Neural progenitor cell (in vitro differentiated cells): ENCODE results near the gene KLK14. TPM values are rescaled to one million over a fixed set of nuclear protein-coding genes. Genes with fewer than 3 reads are reported as not detected.

Experiments
- DNase-seq: peaks from one replicate; pipeline ENCODE4 v3.0.0-alpha.2; 2016; ENCODE audit warnings: low spot score
- H2AFZ ChIP-seq: fragments of 200-600 bp; sonication (generic); replicated peaks from 2 replicates; pipeline ENCODE4 v1.6.1; 2016; ENCODE audit warnings: antibody characterized with exemption
- H3F3A ChIP-seq: fragments of 200-600 bp; sonication (generic); 2 replicates; pipeline ENCODE4 v1.6.1; 2016; ENCODE audit warnings: antibody characterized with exemption, low read depth
- H3K27ac ChIP-seq: fragments of 200-600 bp; sonication (generic); 2 replicates; pipeline ENCODE4 v1.5.1; 2016; ENCODE audit warnings: mild to moderate bottlenecking
- H3K27me3 ChIP-seq: fragments of 200-600 bp; sonication (generic); 2 replicates; pipeline ENCODE4 v1.6.1; 2016; ENCODE audit warnings: mild to moderate bottlenecking, moderate library complexity
- H3K36me3 ChIP-seq: fragments of 200-600 bp; sonication (generic); 2 replicates; pipeline ENCODE4 v1.5.1; 2016
- H3K4me1 ChIP-seq: fragments of 200-600 bp; sonication (generic); 2 replicates; pipeline ENCODE4 v1.6.1; 2016; ENCODE audit warnings: mixed run types
- H3K4me2 ChIP-seq: fragments of 200-600 bp; sonication (generic); 2 replicates; pipeline ENCODE4 v1.6.1; 2016
- H3K4me3 ChIP-seq: fragments of 200-600 bp; sonication (generic); 2 replicates; pipeline ENCODE4 v1.5.1; 2016
- H3K79me2 ChIP-seq: fragments of 200-600 bp; sonication (generic); 2 replicates; pipeline ENCODE4 v1.6.1; 2016; ENCODE audit warnings: low read depth
- H3K9ac ChIP-seq: fragments of 200-600 bp; sonication (generic); 2 replicates; pipeline ENCODE4 v1.6.1; 2016
- H3K9me3 ChIP-seq: fragments of 200-600 bp; sonication (generic); 2 replicates; pipeline ENCODE4 v1.5.1; 2016; ENCODE audit warnings: low read depth
- H4K20me1 ChIP-seq: fragments of 200-600 bp; sonication (generic); 2 replicates; pipeline ENCODE4 v1.6.1; 2016; ENCODE audit warnings: low read depth
- H3K27ac Mint-ChIP-seq: 3 replicates; pipeline ENCODE4 v1.8.0; 2021; ENCODE audit warnings: mixed read lengths
- H3K27me3 Mint-ChIP-seq: 2 replicates; pipeline ENCODE4 v1.8.0; 2022; ENCODE audit warnings: low read depth, mild to moderate bottlenecking, inconsistent platforms, moderate library complexity, mixed read lengths; ENCODE audit not compliant: insufficient read depth
- H3K36me3 Mint-ChIP-seq: 3 replicates; pipeline ENCODE4 v1.8.0; 2021; ENCODE audit warnings: mixed read lengths
- H3K4me1 Mint-ChIP-seq: 3 replicates; pipeline ENCODE4 v1.8.0; 2021; ENCODE audit warnings: mixed read lengths
- H3K4me3 Mint-ChIP-seq: 3 replicates; pipeline ENCODE4 v1.8.0; 2021; ENCODE audit warnings: mild to moderate bottlenecking, moderate library complexity, mixed read lengths
- H3K9me3 Mint-ChIP-seq: 3 replicates; pipeline ENCODE4 v1.8.0; 2020; ENCODE audit warnings: mixed read lengths
- CTCF ChIP-seq: fragments of 200-600 bp; sonication (generic); IDR thresholded peaks from 2 replicates; pipeline ENCODE4 v1.5.1; 2017; ENCODE audit warnings: antibody characterized with exemption, mild to moderate bottlenecking
- EZH2 ChIP-seq: fragments of 200-600 bp; sonication (generic); IDR thresholded peaks from 2 replicates; pipeline ENCODE4 v1.6.1; 2017; ENCODE audit warnings: antibody characterized with exemption, mild to moderate bottlenecking, moderate library complexity
- EZH2phosphoT487 ChIP-seq: fragments of 200-600 bp; sonication (generic); IDR thresholded peaks from 2 replicates; pipeline ENCODE4 v1.6.1; 2017; ENCODE audit warnings: antibody characterized with exemption
- total RNA-seq: library from RNA; depleted of rRNA; stranded (reverse); fragments of >200 nt; gene quantifications from 2 replicates; pipeline ENCODE4 v1.2.3, GENCODE V29; 2015; ENCODE audit warnings: low replicate concordance

The KLK14 gene
- total RNA-seq, 1 donor from 2014 or later: not detected

- Mint-ChIP-seq H3K4me3 (no peak overlapping the region), H3K36me3 (peaks cover 2% of the 10 kb centered on the region), H3K9me3 (no peaks in the 10 kb centered on the region), H3K27ac (no peak overlapping the region), H3K4me1 (no peaks in the 10 kb centered on the region), H3K27me3 (peaks cover 8% of the 10 kb centered on the region)
- H3K9me3 ChIP-seq: no peaks in the 10 kb centered on the region
- H3K27me3 ChIP-seq: no peaks in the 10 kb centered on the region
- no peaks in the 10 kb centered on the region for H3K4me1 ChIP-seq
- H2AFZ ChIP-seq: no peak overlapping the region
- no peaks in the 10 kb centered on the region for H3K36me3 ChIP-seq
- no peak overlapping the region for H3K27ac ChIP-seq
- DNase-seq: no peak
- H4K20me1 ChIP-seq: peaks cover 6% of the 10 kb centered on the region
- TF ChIP-seq EZH2 (no peak), CTCF (no peak), EZH2phosphoT487 (no peak)
- no peak overlapping the region for H3K9ac ChIP-seq
- no peaks in the 10 kb centered on the region for H3F3A ChIP-seq
- H3K4me3 ChIP-seq: no peak overlapping the region
- H3K4me2 ChIP-seq: no peak overlapping the region
- H3K79me2 ChIP-seq: no peaks in the 10 kb centered on the region
These were observed 18.6 kb upstream of the KLK14 start for GRCh38 chr19:51101171-51101865.

GRCh38 chr19:51100601-51101000 lies 17.9 kb upstream of the KLK14 start:
- Mint-ChIP-seq H3K4me3 (no peak overlapping the region), H3K27me3 (peaks cover 3% of the 10 kb centered on the region), H3K4me1 (no peaks in the 10 kb centered on the region), H3K36me3 (peaks cover 2% of the 10 kb centered on the region), H3K27ac (no peak overlapping the region), H3K9me3 (no peaks in the 10 kb centered on the region)
- Histone ChIP-seq H3K4me2 (no peak overlapping the region), H2AFZ (no peak overlapping the region), H4K20me1 (peaks cover 6% of the 10 kb centered on the region), H3K27me3 (no peaks in the 10 kb centered on the region), H3F3A (no peaks in the 10 kb centered on the region), H3K79me2 (no peaks in the 10 kb centered on the region), H3K9ac (no peak overlapping the region), H3K4me1 (no peaks in the 10 kb centered on the region), H3K36me3 (no peaks in the 10 kb centered on the region), H3K9me3 (no peaks in the 10 kb centered on the region), H3K27ac (no peak overlapping the region), H3K4me3 (no peak overlapping the region)
- TF ChIP-seq EZH2phosphoT487 (no peak), EZH2 (no peak)
- DNase-seq: no peak

GRCh38 chr19:51099047-51099382 lies 16.3 kb upstream of the KLK14 start:
- no peak for TF ChIP-seq CTCF
- no peak for TF ChIP-seq EZH2
- no peak for TF ChIP-seq EZH2phosphoT487
- H2AFZ ChIP-seq: no peak overlapping the region
- Mint-ChIP-seq H3K27me3 (peaks cover 3% of the 10 kb centered on the region), H3K36me3 (peaks cover 2% of the 10 kb centered on the region), H3K27ac (no peak overlapping the region), H3K4me3 (no peak overlapping the region), H3K9me3 (no peaks in the 10 kb centered on the region), H3K4me1 (peaks cover 2% of the 10 kb centered on the region)
- H3K9me3 ChIP-seq: no peaks in the 10 kb centered on the region
- no peaks in the 10 kb centered on the region for H3K27me3 ChIP-seq
- no peak overlapping the region for H3K4me2 ChIP-seq
- no peak overlapping the region for H3K9ac ChIP-seq
- no peaks in the 10 kb centered on the region for H3K36me3 ChIP-seq
- H3F3A ChIP-seq: no peaks in the 10 kb centered on the region
- H4K20me1 ChIP-seq: peaks cover 6% of the 10 kb centered on the region
- H3K27ac ChIP-seq: no peak overlapping the region
- no peaks in the 10 kb centered on the region for H3K4me1 ChIP-seq
- H3K79me2 ChIP-seq: no peaks in the 10 kb centered on the region
- no peak for DNase-seq
- no peak overlapping the region for H3K4me3 ChIP-seq

- no peaks in the 10 kb centered on the region for H3K4me1 ChIP-seq
- no peaks in the 10 kb centered on the region for H3K9me3 Mint-ChIP-seq
- no peak overlapping the region for H3K4me3 Mint-ChIP-seq
- no peaks in the 10 kb centered on the region for H3F3A ChIP-seq
- H2AFZ ChIP-seq: no peak overlapping the region
- no peaks in the 10 kb centered on the region for H3K36me3 ChIP-seq
- H3K36me3 Mint-ChIP-seq: peaks cover 2% of the 10 kb centered on the region
- H3K27me3 ChIP-seq: no peaks in the 10 kb centered on the region
- H3K27me3 Mint-ChIP-seq: peaks cover 3% of the 10 kb centered on the region
- no peak overlapping the region for H3K27ac Mint-ChIP-seq
- no peak overlapping the region for H3K9ac ChIP-seq
- no peak overlapping the region for H3K4me3 ChIP-seq
- H4K20me1 ChIP-seq: peaks cover 6% of the 10 kb centered on the region
- TF ChIP-seq EZH2phosphoT487 (no peak), CTCF (no peak), EZH2 (no peak)
- H3K79me2 ChIP-seq: no peaks in the 10 kb centered on the region
- no peak overlapping the region for H3K4me2 ChIP-seq
- peaks cover 2% of the 10 kb centered on the region for H3K4me1 Mint-ChIP-seq
- no peak overlapping the region for H3K27ac ChIP-seq
- peak; percentile 13 for DNase-seq
- H3K9me3 ChIP-seq: no peaks in the 10 kb centered on the region
These were observed 15.8 kb upstream of the KLK14 start for GRCh38 chr19:51098365-51099046.
